AG20443 (cell line): ENCODE data around the gene IQSEC3.
A peak's percentile ranks its signal among the peaks of the same experiment; 100 is the strongest.
"Not testable (repeated sequence)": the region's sequence is repeated elsewhere in the genome, so short reads cannot be mapped to it uniquely, and the experiment has no call there.

Experiments
- DNase-seq: peaks from one replicate; pipeline ENCODE4 v3.0.0; 2012; ENCODE audit warnings: low spot score, mixed read lengths

The IQSEC3 gene

GRCh38 chr12:177980-178828 lies 111.6 kb downstream of the IQSEC3 start:
- no peak for DNase-seq

- DNase-seq = no peak
These were observed 112.2 kb downstream of the IQSEC3 start for GRCh38 chr12:178829-179109.

GRCh38 chr12:179131-179884 lies 112.7 kb downstream of the IQSEC3 start:
- no peak for DNase-seq

- DNase-seq = no peak
These were observed 113.3 kb downstream of the IQSEC3 start for GRCh38 chr12:179885-180284.

- DNase-seq = no peak
These were observed 113.9 kb downstream of the IQSEC3 start for GRCh38 chr12:180445-180844.

GRCh38 chr12:181921-182320 lies 115.4 kb downstream of the IQSEC3 start:
- no peak for DNase-seq

GRCh38 chr12:182381-182892 lies 115.9 kb downstream of the IQSEC3 start:
- peak; percentile 77 for DNase-seq

- DNase-seq = no peak
These were observed 118.4 kb downstream of the IQSEC3 start for GRCh38 chr12:184811-185575.

GRCh38 chr12:185576-185955 lies 119.0 kb downstream of the IQSEC3 start:
- no peak for DNase-seq

- no peak for DNase-seq
These were observed 119.5 kb downstream of the IQSEC3 start for GRCh38 chr12:186006-186625.

- not testable (repeated sequence) for DNase-seq
These were observed 121.7 kb downstream of the IQSEC3 start for GRCh38 chr12:187986-188909.

- peak; percentile 95 for DNase-seq
These were observed 122.5 kb downstream of the IQSEC3 start for GRCh38 chr12:188910-189621.

- DNase-seq = no peak
These were observed 123.0 kb downstream of the IQSEC3 start for GRCh38 chr12:189622-189962.

GRCh38 chr12:190881-191280 lies 124.3 kb downstream of the IQSEC3 start:
- no peak for DNase-seq

- no peak for DNase-seq
These were observed 125.0 kb downstream of the IQSEC3 start for GRCh38 chr12:191541-191940.

- no peak for DNase-seq
These were observed 126.7 kb downstream of the IQSEC3 start for GRCh38 chr12:193261-193660.

GRCh38 chr12:194276-194675 lies 127.7 kb downstream of the IQSEC3 start:
- no peak for DNase-seq

GRCh38 chr12:195156-195555 lies 128.6 kb downstream of the IQSEC3 start:
- no peak for DNase-seq

GRCh38 chr12:195951-196350 lies 129.4 kb downstream of the IQSEC3 start:
- DNase-seq = no peak

GRCh38 chr12:196436-196835 lies 129.9 kb downstream of the IQSEC3 start:
- no peak for DNase-seq

- DNase-seq = no peak
These were observed 130.8 kb downstream of the IQSEC3 start for GRCh38 chr12:197347-197746.
